ENCODE results near the gene GPS2. TPM values are rescaled to one million over a fixed set of nuclear protein-coding genes. Genes with fewer than 3 reads are reported as not detected.

GPS2 gene
- total RNA-seq, 1 experiment from 2014 or later = 62.6 TPM

DNA sequence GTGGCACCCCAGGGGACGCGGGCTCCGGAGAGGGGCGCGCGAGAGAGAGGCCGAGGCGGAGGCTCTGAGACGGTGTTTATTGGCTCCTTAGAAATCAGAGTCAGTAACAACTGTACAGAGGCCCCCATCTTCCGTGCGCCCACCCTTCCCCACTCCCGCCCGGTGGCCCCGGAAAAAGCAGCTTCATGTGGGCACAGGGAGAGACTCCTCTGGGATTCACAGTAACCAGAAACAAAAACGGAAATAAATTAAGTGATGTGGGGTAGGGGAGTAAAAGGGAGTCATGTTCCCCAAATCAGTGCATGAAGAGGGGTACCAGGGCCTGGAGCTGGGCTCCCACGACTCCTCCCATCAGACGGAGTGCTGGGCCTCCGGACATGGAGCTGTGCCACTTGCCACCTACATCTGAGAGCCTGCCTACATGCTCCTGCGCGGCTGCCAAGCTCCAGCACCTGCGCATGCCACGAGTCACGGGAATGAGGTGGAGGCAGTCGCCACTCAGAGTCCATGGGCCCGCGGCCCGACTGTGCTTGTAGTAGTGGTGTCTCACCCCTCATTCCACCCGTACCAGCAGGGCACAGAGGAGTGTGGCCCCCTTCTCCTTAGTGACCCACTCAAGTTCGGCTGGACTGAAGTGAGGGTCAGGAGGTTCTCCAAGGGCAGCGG is 543 bp upstream of the GPS2 start:
- no peak overlapping the region for H3T11ph ChIP-seq (ENCODE audit: low read length)
- no peak overlapping the region for H2AFZ ChIP-seq (ENCODE audit: low read length)
- H3K14ac ChIP-seq (ENCODE audit: insufficient read depth, low read length) = no peak overlapping the region; the same call in 1 of the 2 replicates
- Mint-ChIP-seq H3K36me3 (ENCODE audit: insufficient read depth in 1 of 3, low read depth in 3 of 3) (peaks cover 39 to 78% (median 74%) of the 10 kb centered on the region in 3 experiments), H3K27ac (peak overlapping the region; percentile 79 to 94 (median 86); a peak in 5 of 7 replicates), H3K9me3 (no peaks in the 10 kb centered on the region; a peak in 1 of 5 replicates), H3K4me1 (peaks cover 18% of the 10 kb centered on the region in 2 experiments), H3K27me3 (ENCODE audit: low read depth) (no peaks in the 10 kb centered on the region; the same call in 1 of the 2 replicates), H3K4me3 (peak overlapping the region; percentile 77 to 85)
- H4K8ac ChIP-seq (replicated peaks; ENCODE audit: insufficient read length, low read depth, low read length) = no peak overlapping the region
- no CpG with 5 or more reads among the region's 30 CpGs for WGBS (ENCODE audit: extremely low coverage, insufficient read length, low lambda C conversion rate)
- no peak overlapping the region for H4K91ac ChIP-seq (ENCODE audit: insufficient read length, low read depth, low read length)
- H3K23ac ChIP-seq (ENCODE audit: insufficient read length, low read depth, low read length) = no peak overlapping the region
- no peaks in the 10 kb centered on the region for H3K79me1 ChIP-seq (ENCODE audit: insufficient read depth, low read depth, low read length, poor library complexity, severe bottlenecking)
- no peaks in the 10 kb centered on the region for H3K27me3 ChIP-seq (ENCODE audit: insufficient read depth, low read length)
- no peak for DNase-seq
- no peak overlapping the region for H2BK20ac ChIP-seq (ENCODE audit: low read depth, low read length, poor library complexity, severe bottlenecking)
- no peak overlapping the region for H4K5ac ChIP-seq (ENCODE audit: insufficient read length, low read depth, low read length)
- no peaks in the 10 kb centered on the region for H3K9me3 ChIP-seq (ENCODE audit: control insufficient read depth, low read depth, low read length)
- H3K4me1 ChIP-seq (ENCODE audit: insufficient read depth, low read length) = no peaks in the 10 kb centered on the region
- H3K18ac ChIP-seq (ENCODE audit: insufficient read length, low read depth, low read length) = peak overlapping the region; percentile 77
- H2BK12ac ChIP-seq (ENCODE audit: insufficient read length, low read depth, low read length) = no peak overlapping the region
- H2BK15ac ChIP-seq (ENCODE audit: low read depth, low read length) = no peak overlapping the region
- H3K4ac ChIP-seq (ENCODE audit: low read depth, low read length) = no peak overlapping the region
- H2BK120ac ChIP-seq (ENCODE audit: low read depth, low read length, poor library complexity, severe bottlenecking) = no peak overlapping the region
- no peak overlapping the region for H2AK5ac ChIP-seq (ENCODE audit: insufficient read length, low read length)
- H3K9ac ChIP-seq (ENCODE audit: extremely low read depth, insufficient read length, low read length) = peak overlapping the region; percentile 58
- TF ChIP-seq, protein P1, sequence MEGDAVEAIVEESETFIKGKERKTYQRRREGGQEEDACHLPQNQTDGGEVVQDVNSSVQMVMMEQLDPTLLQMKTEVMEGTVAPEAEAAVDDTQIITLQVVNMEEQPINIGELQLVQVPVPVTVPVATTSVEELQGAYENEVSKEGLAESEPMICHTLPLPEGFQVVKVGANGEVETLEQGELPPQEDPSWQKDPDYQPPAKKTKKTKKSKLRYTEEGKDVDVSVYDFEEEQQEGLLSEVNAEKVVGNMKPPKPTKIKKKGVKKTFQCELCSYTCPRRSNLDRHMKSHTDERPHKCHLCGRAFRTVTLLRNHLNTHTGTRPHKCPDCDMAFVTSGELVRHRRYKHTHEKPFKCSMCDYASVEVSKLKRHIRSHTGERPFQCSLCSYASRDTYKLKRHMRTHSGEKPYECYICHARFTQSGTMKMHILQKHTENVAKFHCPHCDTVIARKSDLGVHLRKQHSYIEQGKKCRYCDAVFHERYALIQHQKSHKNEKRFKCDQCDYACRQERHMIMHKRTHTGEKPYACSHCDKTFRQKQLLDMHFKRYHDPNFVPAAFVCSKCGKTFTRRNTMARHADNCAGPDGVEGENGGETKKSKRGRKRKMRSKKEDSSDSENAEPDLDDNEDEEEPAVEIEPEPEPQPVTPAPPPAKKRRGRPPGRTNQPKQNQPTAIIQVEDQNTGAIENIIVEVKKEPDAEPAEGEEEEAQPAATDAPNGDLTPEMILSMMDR (conservative IDR thresholded peaks at IDR 0.05) = no peak
- peaks cover 10% of the 10 kb centered on the region for H3K23me2 ChIP-seq (ENCODE audit: insufficient read length, low read depth, low read length, poor library complexity, severe bottlenecking)
- H2BK5ac ChIP-seq (ENCODE audit: insufficient read length, low read length) = no peak overlapping the region
- H4K20me1 ChIP-seq (ENCODE audit: control insufficient read depth, insufficient read depth, insufficient read length) = no peaks in the 10 kb centered on the region
- no peak overlapping the region for H3K27ac ChIP-seq (ENCODE audit: insufficient read length, low read depth, low read length)
- H3K4me2 ChIP-seq (ENCODE audit: insufficient read depth, insufficient read length, low read length) = peak overlapping the region; percentile 50
- no peak overlapping the region for H3K56ac ChIP-seq (ENCODE audit: insufficient read length, low read depth, low read length)
- no peaks in the 10 kb centered on the region for H3K79me2 ChIP-seq (ENCODE audit: insufficient read depth, low read length)

All from H9 (cell line).